ENCODE data around the gene SCP2.

- TF ChIP-seq CTCF (IDR thresholded peaks at IDR 0.05): no peak
- TF ChIP-seq EP300 (IDR thresholded peaks at IDR 0.05): no peak
These were observed 165.0 kb downstream of the SCP2 start for GRCh38 chr1:53091841-53092645.
